Measurements from ENCODE around the gene SLC35E3. TPM values are rescaled to one million over a fixed set of nuclear protein-coding genes. Genes with fewer than 3 reads are reported as not detected.

The SLC35E3 gene
- total and polyA plus RNA-seq, 2 experiments from 2014 or later, result 6.9 to 25.4 TPM

- H3K27ac ChIP-seq, result no peak overlapping the region
- H3K36me3 ChIP-seq, result no peaks in the 10 kb centered on the region
- peaks cover 7% of the 10 kb centered on the region for H3K4me1 ChIP-seq (ENCODE audit: low read depth)
- H3K4me3 ChIP-seq, result no peak overlapping the region
- H3K27me3 ChIP-seq, result no peaks in the 10 kb centered on the region
- no peak for DNase-seq (ENCODE audit: low read depth in 1 of 2, low spot score in 1 of 2)
- no peak for TF ChIP-seq CTCF (IDR thresholded peaks at IDR 0.05; ENCODE audit: low read depth, low read length)
- no peaks in the 10 kb centered on the region for H3K9me3 ChIP-seq (ENCODE audit: low read depth)
These were observed 43.3 kb downstream of the SLC35E3 start for GRCh38 chr12:68789144-68789878.

GRCh38 chr12:68790081-68790951, 44.3 kb downstream of the SLC35E3 start:
- Histone ChIP-seq H3K9me3 (ENCODE audit: low read depth) (no peaks in the 10 kb centered on the region), H3K27me3 (no peaks in the 10 kb centered on the region), H3K4me1 (ENCODE audit: low read depth) (peaks cover 7% of the 10 kb centered on the region), H3K27ac (no peak overlapping the region), H3K36me3 (no peaks in the 10 kb centered on the region), H3K4me3 (no peak overlapping the region)
- DNase-seq (ENCODE audit: low read depth in 1 of 2, low spot score in 1 of 2), result no peak
- no peak for TF ChIP-seq CTCF (IDR thresholded peaks at IDR 0.05; ENCODE audit: low read depth, low read length)

- no peak for TF ChIP-seq CTCF (IDR thresholded peaks at IDR 0.05; ENCODE audit: low read depth, low read length)
- H3K4me3 ChIP-seq, result no peak overlapping the region
- H3K27me3 ChIP-seq, result no peaks in the 10 kb centered on the region
- no peak overlapping the region for H3K27ac ChIP-seq
- H3K36me3 ChIP-seq, result no peaks in the 10 kb centered on the region
- no peaks in the 10 kb centered on the region for H3K9me3 ChIP-seq (ENCODE audit: low read depth)
- no peak for DNase-seq (ENCODE audit: low read depth in 1 of 2, low spot score in 1 of 2)
- H3K4me1 ChIP-seq (ENCODE audit: low read depth), result peaks cover 7% of the 10 kb centered on the region
These were observed 44.9 kb downstream of the SLC35E3 start for GRCh38 chr12:68790952-68791234.

GRCh38 chr12:68791897-68792481, 46.0 kb downstream of the SLC35E3 start:
- H3K36me3 ChIP-seq, result no peaks in the 10 kb centered on the region
- H3K27ac ChIP-seq, result no peak overlapping the region
- H3K4me1 ChIP-seq (ENCODE audit: low read depth), result peaks cover 6% of the 10 kb centered on the region
- no peak for TF ChIP-seq CTCF (IDR thresholded peaks at IDR 0.05; ENCODE audit: low read depth, low read length)
- H3K4me3 ChIP-seq, result no peak overlapping the region
- no peaks in the 10 kb centered on the region for H3K27me3 ChIP-seq
- no peaks in the 10 kb centered on the region for H3K9me3 ChIP-seq (ENCODE audit: low read depth)
- DNase-seq (ENCODE audit: low read depth in 1 of 2, low spot score in 1 of 2), result no peak

GRCh38 chr12:68792952-68793351, 47.0 kb downstream of the SLC35E3 start:
- Histone ChIP-seq H3K4me3 (no peak overlapping the region), H3K27ac (no peak overlapping the region), H3K9me3 (ENCODE audit: low read depth) (no peaks in the 10 kb centered on the region), H3K36me3 (no peaks in the 10 kb centered on the region), H3K4me1 (ENCODE audit: low read depth) (no peaks in the 10 kb centered on the region), H3K27me3 (no peaks in the 10 kb centered on the region)
- TF ChIP-seq CTCF (IDR thresholded peaks at IDR 0.05; ENCODE audit: low read depth, low read length), result no peak
- peak in 1 of 2 donors; percentile 43 for DNase-seq (ENCODE audit: low read depth in 1 of 2, low spot score in 1 of 2)

Data from cardiac muscle cell (in vitro differentiated cells and primary cell).